SJSA1 (cell line): ENCODE measurements around the gene PHC2. TPM values are rescaled to one million over a fixed set of nuclear protein-coding genes. Genes with fewer than 3 reads are reported as not detected.

ENCODE experiments used
- DNase-seq, 2 experiments: peaks; one replicate each; pipeline ENCODE4 v3.0.0-alpha.2; 2015 to 2020; ENCODE audit warnings: low spot score in 2 of 2, low read depth in 1 of 2
- H3K27ac ChIP-seq: fragments of 250-450 bp; sonication (Bioruptor Pico); 2 replicates; pipeline ENCODE4 v1.5.1; 2020; ENCODE audit warnings: mild to moderate bottlenecking, moderate library complexity
- H3K27me3 ChIP-seq: fragments of 250-450 bp; sonication (Bioruptor Pico); replicated peaks from 2 replicates; pipeline ENCODE4 v1.5.1; 2020; ENCODE audit warnings: mild to moderate bottlenecking, moderate library complexity
- H3K36me3 ChIP-seq: fragments of 250-450 bp; sonication (Bioruptor Pico); 2 replicates; pipeline ENCODE4 v1.5.1; 2020; ENCODE audit warnings: mild to moderate bottlenecking
- H3K4me1 ChIP-seq: fragments of 250-450 bp; sonication (Bioruptor Pico); replicated peaks from 2 replicates; pipeline ENCODE4 v1.6.1; 2021; ENCODE audit warnings: mild to moderate bottlenecking
- H3K4me3 ChIP-seq: fragments of 250-450 bp; sonication (Bioruptor Pico); 2 replicates; pipeline ENCODE4 v1.5.1; 2020; ENCODE audit warnings: mild to moderate bottlenecking
- H3K9me3 ChIP-seq: fragments of 250-450 bp; sonication (Bioruptor Pico); replicated peaks from 2 replicates; pipeline ENCODE4 v1.5.1; 2020; ENCODE audit warnings: mild to moderate bottlenecking
- total RNA-seq: library from RNA; depleted of rRNA; stranded (reverse); fragments of >200 nt; shearing (Covaris generic); gene quantifications from 2 replicates; pipeline ENCODE4 v1.2.3, GENCODE V29; 2014

PHC2 gene
- total RNA-seq, 1 experiment from 2014 or later, result 92.8 TPM

DNA sequence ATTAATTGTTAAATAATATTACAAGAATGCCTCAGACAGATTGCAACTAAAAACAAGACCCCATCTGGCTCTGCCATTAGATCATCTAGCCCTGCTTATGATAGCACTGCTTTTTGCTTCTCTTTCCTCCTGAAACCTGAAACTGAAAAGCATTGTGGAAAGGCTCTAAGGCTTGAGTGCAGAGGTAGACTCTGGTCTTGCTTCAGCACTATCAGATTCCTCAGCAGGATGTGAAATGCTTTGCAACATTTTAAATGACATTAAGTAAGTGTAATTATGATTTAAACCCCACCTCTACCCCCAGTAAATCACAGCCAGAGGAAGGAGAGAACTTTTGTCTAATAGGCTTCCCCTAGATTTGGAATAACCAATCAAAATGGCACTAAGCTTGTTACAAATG is 32.9 kb downstream of the PHC2 start:
- no peak for DNase-seq
- H3K4me3 ChIP-seq, result no peak overlapping the region

DNA sequence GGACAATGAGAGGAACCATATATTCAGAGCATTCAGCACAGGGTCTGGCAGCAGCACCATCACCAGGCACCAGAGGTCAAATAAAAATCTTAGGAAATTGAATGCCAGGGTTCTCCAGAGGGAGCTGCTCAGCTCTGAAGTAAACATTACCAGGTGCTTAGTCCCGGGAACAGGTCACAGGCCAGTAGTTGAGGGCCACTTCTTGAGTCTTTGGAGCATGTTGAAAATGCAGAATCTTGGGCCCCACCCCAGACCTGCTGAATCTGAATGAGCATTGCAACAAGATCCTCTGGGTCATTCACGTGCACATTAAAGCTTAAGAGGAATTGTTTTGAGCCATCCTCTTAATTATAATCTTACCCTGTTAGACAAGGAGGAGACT is 33.8 kb downstream of the PHC2 start:
- peaks cover 5% of the 10 kb centered on the region; the same call in 1 of the 2 replicates for H3K4me1 ChIP-seq
- no peak overlapping the region for H3K4me3 ChIP-seq
- no peak for DNase-seq
- H3K27me3 ChIP-seq, result no peaks in the 10 kb centered on the region
- H3K36me3 ChIP-seq, result no peaks in the 10 kb centered on the region
- no peaks in the 10 kb centered on the region for H3K9me3 ChIP-seq
- no peak overlapping the region for H3K27ac ChIP-seq

More for the DNA sequence above, 32.9 kb downstream of the PHC2 start:
- Histone ChIP-seq H3K9me3 (no peaks in the 10 kb centered on the region), H3K4me1 (peaks cover 2% of the 10 kb centered on the region; the same call in 1 of the 2 replicates), H3K27me3 (no peaks in the 10 kb centered on the region), H3K36me3 (no peaks in the 10 kb centered on the region), H3K27ac (no peak overlapping the region)

DNA sequence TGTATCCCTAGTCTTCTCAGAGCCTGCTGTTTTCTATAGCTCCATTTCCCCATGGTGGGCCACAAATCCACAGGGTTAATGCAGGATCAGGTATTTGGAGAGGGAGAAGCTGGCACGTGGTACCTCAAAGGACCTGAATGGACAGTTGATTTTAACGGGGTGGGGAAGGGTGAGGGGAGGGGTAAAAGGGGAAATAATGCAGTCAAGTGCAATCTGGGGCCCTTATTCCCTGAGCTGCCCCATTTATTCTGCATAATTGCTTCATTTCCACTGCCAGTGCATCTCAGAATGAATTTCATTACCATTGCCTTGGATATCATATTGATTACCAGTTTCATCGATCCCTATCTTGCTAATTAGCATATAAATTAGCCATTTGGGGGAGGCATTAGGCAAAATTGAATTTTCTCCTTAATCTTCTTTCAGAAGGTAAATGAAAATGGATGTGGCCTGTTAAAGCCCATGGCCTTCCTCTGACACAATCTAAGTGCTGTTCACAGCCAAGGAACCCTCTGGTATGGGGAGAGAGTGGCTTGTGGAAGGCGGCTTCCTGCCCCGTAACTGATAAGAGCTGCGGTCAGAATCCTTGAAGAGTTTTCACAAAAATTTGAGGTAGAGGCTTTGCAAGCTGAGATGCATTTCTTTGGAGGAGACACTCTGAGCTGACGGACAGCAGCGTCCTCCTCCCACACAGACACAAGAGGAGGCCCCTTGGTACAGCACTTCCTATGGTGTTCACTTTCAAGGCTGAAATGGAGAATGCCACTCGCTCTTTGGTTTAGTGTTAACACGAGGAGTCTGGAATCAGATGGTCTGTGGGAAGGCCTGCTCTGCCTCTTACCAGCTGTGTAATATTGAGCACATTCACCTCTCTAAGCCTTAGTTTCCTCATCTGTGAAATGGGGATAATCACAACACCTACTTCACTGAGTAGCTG is 34.4 kb downstream of the PHC2 start:
- Histone ChIP-seq H3K4me1 (peaks cover 5% of the 10 kb centered on the region; the same call in 1 of the 2 replicates), H3K4me3 (no peak overlapping the region), H3K9me3 (no peaks in the 10 kb centered on the region), H3K27me3 (no peaks in the 10 kb centered on the region), H3K27ac (no peak overlapping the region), H3K36me3 (no peaks in the 10 kb centered on the region)
- DNase-seq, result no peak

DNA sequence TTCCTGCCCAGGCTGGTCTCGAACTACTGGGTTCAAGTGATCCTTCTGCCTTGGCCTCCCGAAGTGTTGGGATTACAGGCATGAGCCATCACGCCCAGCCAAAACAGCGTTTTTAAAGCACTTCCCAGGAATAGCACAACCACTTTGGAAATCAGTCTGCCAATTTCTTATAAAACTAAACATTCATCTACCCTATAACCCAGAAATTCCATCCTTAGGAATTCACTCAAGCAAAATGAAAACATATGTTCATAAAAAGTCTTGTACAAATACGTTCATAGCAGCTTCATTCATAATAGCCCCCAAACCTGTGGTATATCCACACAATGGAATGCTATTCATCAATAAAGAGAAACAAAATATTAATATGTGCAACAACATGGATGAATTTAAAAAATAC is 36.1 kb downstream of the PHC2 start:
- no peak overlapping the region for H3K4me3 ChIP-seq
- no peak for DNase-seq

DNA sequence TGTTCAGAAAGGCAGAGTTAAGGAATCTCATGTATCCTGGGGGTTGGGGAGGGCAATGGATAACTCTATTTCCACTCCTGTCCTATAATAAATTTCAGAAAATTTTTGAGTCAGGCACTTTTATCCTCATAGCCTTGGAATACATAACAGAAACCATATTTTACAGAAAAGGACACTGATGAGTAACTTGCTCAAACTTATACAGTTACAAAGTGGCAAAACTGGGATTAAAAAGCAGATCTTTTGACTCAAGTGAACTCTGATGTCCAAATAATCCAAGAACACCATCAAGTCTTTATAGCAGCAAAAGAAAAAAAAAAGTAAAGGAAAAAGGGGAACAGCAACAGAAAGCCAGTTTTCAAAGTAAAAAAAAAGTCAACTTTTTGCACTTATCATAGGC is 36.9 kb downstream of the PHC2 start:
- peaks cover 29% of the 10 kb centered on the region for H3K4me1 ChIP-seq
- H3K27me3 ChIP-seq, result no peaks in the 10 kb centered on the region
- no peaks in the 10 kb centered on the region for H3K36me3 ChIP-seq
- no peak for DNase-seq
- H3K4me3 ChIP-seq, result no peak overlapping the region
- no peaks in the 10 kb centered on the region for H3K9me3 ChIP-seq
- no peak overlapping the region for H3K27ac ChIP-seq

More for the DNA sequence above, 36.1 kb downstream of the PHC2 start:
- H3K27ac ChIP-seq, result no peak overlapping the region
- no peaks in the 10 kb centered on the region for H3K36me3 ChIP-seq
- no peaks in the 10 kb centered on the region for H3K27me3 ChIP-seq
- H3K4me1 ChIP-seq, result peaks cover 21% of the 10 kb centered on the region
- H3K9me3 ChIP-seq, result no peaks in the 10 kb centered on the region

DNA sequence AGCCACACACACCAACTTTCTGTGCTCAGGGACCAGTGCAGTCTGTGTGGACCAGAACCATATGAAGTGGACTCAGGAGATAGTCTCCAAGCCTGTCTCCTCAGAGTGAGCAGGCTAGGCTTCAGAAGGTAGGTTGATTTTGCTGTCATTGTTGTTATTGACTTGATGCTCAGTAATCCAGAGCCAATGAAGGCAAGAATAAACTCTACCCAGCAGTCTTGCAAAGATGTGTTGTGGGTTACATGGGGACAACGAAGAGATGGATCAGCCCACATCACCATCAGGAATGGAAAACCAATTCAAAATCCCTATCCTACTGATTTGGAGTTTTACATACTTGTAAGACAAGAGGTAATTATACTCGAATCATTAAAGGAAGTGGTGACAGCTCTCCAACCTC is 37.4 kb downstream of the PHC2 start:
- Histone ChIP-seq H3K4me1 (peaks cover 34% of the 10 kb centered on the region), H3K36me3 (no peaks in the 10 kb centered on the region), H3K27ac (no peak overlapping the region), H3K4me3 (no peak overlapping the region), H3K27me3 (no peaks in the 10 kb centered on the region), H3K9me3 (no peaks in the 10 kb centered on the region)
- DNase-seq, result no peak

DNA sequence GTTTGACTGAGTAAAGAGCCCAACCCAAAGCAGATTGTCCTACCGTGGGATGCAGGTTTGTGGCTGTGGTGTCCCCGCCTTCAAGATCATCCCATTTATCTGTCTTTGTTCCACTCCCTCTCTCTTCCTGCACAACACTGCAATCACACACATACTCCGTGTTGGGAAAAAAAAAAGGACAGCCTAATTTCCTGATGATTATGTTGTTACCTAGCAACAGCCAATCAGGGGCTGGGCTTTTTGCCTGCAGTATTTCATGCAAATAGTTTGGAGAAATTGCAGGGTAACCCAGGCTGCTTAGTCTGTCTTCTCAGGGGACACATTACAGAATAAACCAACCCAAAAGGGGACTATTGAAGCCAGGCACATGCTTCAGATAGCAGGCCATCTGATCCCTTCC is 38.3 kb downstream of the PHC2 start:
- Histone ChIP-seq H3K27ac (no peak overlapping the region), H3K9me3 (no peaks in the 10 kb centered on the region), H3K4me3 (no peak overlapping the region), H3K4me1 (peaks cover 37% of the 10 kb centered on the region), H3K27me3 (no peaks in the 10 kb centered on the region), H3K36me3 (no peaks in the 10 kb centered on the region)
- DNase-seq, result no peak

DNA sequence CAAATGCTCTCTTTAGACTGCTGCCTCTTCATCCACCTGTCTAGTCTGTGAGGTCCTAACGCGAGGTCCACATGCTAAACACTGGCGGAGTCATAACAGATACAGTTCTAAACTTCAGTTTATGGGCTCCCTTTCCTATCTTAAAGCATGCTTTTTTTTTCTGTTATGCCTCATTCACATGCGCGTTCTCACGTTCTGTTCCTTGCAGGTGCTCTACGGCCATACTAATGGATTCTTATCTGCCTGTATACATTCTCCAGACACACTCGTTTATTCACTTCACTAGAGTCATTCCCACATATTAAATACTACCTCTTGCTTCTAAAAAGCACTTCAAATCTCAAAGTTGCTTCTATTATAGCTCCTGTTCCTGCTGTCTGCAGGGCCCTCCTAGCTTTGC is 38.7 kb downstream of the PHC2 start:
- Histone ChIP-seq H3K4me1 (peaks cover 37% of the 10 kb centered on the region), H3K9me3 (no peaks in the 10 kb centered on the region), H3K27me3 (no peaks in the 10 kb centered on the region), H3K27ac (no peak overlapping the region), H3K36me3 (no peaks in the 10 kb centered on the region), H3K4me3 (no peak overlapping the region)
- no peak for DNase-seq

DNA sequence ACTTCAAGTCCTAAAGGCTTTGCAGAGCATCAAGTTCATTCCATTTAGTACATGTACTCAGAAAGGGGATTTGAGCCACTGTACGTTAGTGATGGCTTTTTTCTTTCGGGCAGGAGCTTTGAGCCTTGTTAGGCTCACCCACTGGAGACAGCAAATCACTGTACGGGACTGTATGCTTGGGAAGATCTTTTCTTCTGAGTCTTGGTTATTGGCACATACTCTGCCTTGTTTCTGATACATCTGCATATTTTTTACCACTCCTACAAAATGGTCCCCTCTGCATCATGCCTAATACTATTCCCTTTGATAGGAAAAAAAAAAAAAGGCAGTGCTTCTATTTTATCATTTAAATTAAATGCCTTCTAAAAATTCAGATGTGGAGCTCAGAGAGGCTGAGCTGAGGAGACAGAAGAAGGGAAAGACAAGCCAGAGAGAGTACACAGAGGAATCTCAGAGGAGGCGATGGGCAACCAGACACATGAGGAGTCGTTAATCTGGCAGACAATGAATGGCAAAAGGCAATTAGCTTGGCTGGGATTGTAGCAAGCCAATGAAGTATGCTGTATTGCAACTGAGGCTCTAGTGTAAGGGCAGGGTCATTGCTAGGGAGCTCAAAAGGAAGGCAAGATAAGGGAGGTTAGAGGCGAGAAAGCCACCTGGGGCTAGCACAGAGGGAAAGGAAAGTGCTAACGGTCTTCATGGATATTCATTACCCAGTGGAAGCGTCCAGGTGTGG is 39.4 kb downstream of the PHC2 start:
- DNase-seq, result no peak
- no peak overlapping the region for H3K4me3 ChIP-seq
- peak overlapping the region; percentile 9 for H3K27ac ChIP-seq
- no peaks in the 10 kb centered on the region for H3K9me3 ChIP-seq
- peaks cover 37% of the 10 kb centered on the region for H3K4me1 ChIP-seq
- no peaks in the 10 kb centered on the region for H3K27me3 ChIP-seq
- H3K36me3 ChIP-seq, result no peaks in the 10 kb centered on the region

DNA sequence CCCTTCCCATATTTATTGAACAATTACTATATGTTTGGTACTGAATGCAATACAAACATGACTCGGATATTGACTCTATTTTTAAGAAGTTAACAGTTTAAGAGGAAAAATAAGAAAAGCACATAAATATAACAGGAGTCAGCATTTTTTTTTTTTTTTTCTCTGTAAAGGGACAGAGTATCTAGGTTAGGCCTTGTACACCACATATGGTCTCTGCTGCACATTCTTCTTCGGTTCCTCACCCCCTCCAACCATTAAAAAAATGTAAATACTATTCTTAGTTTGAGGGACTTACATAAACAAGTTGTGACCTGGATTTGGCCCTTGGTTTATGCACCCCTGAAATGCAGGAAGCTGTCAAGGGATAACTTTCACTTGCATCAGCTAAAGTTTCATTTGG is 40.4 kb downstream of the PHC2 start:
- H3K27ac ChIP-seq, result peak overlapping the region; percentile 63

DNA sequence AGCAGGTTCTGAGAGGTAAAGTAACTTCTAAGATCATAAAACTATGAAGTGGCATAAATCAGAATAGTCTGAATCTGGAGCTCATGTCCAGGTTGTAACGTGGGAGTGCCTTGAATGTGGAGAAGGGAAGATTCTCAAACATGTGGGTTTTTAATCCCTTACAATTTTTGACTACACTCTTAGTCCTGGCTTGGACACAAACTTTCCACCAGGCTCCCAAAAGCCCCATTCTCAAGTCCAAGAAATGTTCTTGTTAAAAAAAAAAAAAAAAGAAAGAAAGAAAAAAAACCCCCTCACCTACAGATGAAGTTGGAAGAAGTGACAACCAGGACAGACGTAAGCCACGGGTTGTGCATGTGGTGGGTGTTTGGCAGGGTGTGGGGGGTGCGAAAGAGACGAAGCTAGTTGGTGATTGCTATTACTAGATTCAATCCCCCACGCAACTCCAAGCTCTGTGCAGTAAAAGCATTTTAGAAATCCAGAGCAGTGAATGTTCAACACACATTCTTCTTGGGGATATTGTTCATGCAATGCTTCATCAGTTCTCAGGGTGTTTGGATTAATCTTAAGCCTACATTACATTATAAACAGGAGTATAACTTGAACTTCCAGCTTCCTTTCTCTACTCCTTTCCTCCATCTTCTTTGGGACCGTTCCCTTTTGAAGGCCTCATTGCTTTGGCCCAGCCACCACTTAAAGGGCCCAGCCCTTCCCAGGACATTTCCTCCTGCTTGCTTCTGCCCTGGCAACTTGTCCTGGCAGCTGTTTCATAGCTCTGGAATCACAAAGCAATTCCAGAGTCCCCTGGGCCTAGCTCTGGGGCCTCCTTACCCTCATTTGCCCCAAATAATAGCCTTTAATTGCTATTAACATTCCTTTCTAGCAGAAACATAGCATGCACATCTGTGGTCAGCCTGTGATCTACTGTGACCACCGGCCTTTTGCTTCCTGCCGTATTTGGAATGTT is 41.8 kb downstream of the PHC2 start:
- H3K9me3 ChIP-seq, result no peaks in the 10 kb centered on the region
- peak; percentile 63 to 72 for DNase-seq
- H3K27me3 ChIP-seq, result no peaks in the 10 kb centered on the region
- peaks cover 44% of the 10 kb centered on the region for H3K4me1 ChIP-seq
- peak overlapping the region; percentile 63 for H3K27ac ChIP-seq
- H3K36me3 ChIP-seq, result no peaks in the 10 kb centered on the region
- H3K4me3 ChIP-seq, result no peak overlapping the region

More for the DNA sequence above, 40.4 kb downstream of the PHC2 start:
- peak; percentile 57 to 75 for DNase-seq
- Histone ChIP-seq H3K9me3 (no peaks in the 10 kb centered on the region), H3K4me1 (peaks cover 37% of the 10 kb centered on the region), H3K4me3 (no peak overlapping the region), H3K36me3 (no peaks in the 10 kb centered on the region), H3K27me3 (no peaks in the 10 kb centered on the region)

DNA sequence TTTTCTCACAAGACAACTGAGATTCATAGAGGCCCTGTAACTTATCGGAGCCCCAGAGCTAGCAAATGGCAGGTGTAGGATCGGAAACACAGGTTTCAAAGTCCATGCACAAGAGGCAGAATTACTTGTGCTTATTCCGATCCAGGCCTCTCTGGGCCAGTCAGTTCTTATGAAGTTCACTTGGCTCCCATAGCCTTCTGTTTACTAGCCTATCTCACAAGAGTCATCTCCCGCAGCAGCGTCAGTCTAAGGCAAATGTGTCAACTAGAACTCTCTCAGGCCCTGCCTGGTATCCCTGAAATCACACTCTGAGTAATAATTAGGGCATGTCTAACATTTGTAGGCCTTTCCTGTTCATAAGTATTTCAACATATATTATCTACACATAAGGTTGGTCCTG is 43.3 kb downstream of the PHC2 start:
- H3K4me3 ChIP-seq, result no peak overlapping the region
- no peak overlapping the region for H3K27ac ChIP-seq
- no peaks in the 10 kb centered on the region for H3K9me3 ChIP-seq
- no peaks in the 10 kb centered on the region for H3K27me3 ChIP-seq
- H3K36me3 ChIP-seq, result no peaks in the 10 kb centered on the region
- H3K4me1 ChIP-seq, result peaks cover 47% of the 10 kb centered on the region
- DNase-seq, result no peak

DNA sequence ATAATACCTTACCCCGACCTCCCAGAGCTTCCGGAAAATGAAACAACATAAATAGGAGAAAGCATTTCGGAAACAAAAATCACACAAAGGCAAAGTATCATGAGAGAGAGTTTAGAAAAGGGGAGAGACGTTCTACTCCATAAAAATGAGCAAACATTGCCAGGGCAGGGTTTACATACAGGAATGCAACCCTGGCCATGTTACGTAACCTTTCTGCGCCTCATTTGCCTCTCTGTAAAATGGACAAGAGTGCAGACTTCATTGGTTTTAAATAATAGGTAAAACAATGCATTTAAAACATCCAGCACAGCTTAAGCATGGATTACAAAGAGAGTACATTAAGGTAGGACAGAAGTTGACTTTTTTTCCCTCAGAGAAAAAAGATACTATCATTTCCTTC is 45.6 kb downstream of the PHC2 start:
- Histone ChIP-seq H3K9me3 (no peaks in the 10 kb centered on the region), H3K4me3 (no peak overlapping the region), H3K36me3 (no peaks in the 10 kb centered on the region), H3K27me3 (no peaks in the 10 kb centered on the region), H3K27ac (no peak overlapping the region), H3K4me1 (peaks cover 38% of the 10 kb centered on the region)
- no peak for DNase-seq
